ENCODE data around the gene HIVEP3. TPM values are rescaled to one million over a fixed set of nuclear protein-coding genes. Genes with fewer than 3 reads are reported as not detected.

HIVEP3 gene
- total and polyA plus RNA-seq, 2 experiments from 2014 or later, result 0.57 to 5.9 TPM

- no peak overlapping the region for H2AFZ ChIP-seq
- TF ChIP-seq CTCF (IDR thresholded peaks at IDR 0.05; ENCODE audit: poor library complexity), result no peak
- TF ChIP-seq EZH2phosphoT487 (IDR thresholded peaks at IDR 0.05; ENCODE audit: low read depth, severe bottlenecking, unreplicated experiment), result no peak
- TF ChIP-seq EZH2 (IDR thresholded peaks at IDR 0.05; ENCODE audit: borderline replicate concordance), result no peak
- no peaks in the 10 kb centered on the region for H3K27me3 ChIP-seq
- no peaks in the 10 kb centered on the region for H3K9me2 ChIP-seq (replicated peaks; ENCODE audit: insufficient read depth)
- no peaks in the 10 kb centered on the region for H3K36me3 ChIP-seq (replicated peaks; ENCODE audit: insufficient read depth, low read depth)
- no peaks in the 10 kb centered on the region for H3K4me1 ChIP-seq (ENCODE audit: insufficient read depth)
- H3K4me2 ChIP-seq, result no peak overlapping the region
- no peaks in the 10 kb centered on the region for H3K79me2 ChIP-seq
- H3K27ac ChIP-seq, result no peak overlapping the region
- no peaks in the 10 kb centered on the region for H3K9me3 ChIP-seq (ENCODE audit: low read depth)
- no peak for DNase-seq (ENCODE audit: low spot score)
- H4K20me1 ChIP-seq (ENCODE audit: insufficient read depth, poor library complexity, severe bottlenecking), result no peaks in the 10 kb centered on the region
- WGBS (ENCODE audit: low lambda C conversion rate, missing lambda C conversion rate), result 84% methylated on average over 14 of the region's 14 CpGs
- no peak overlapping the region for H3K4me3 ChIP-seq
These were observed 285.7 kb downstream of the HIVEP3 start for GRCh38 chr1:41632781-41633575.

GRCh38 chr1:41631971-41632370 lies 286.8 kb downstream of the HIVEP3 start:
- H2AFZ ChIP-seq, result no peak overlapping the region
- no peak overlapping the region for H3K27ac ChIP-seq
- DNase-seq (ENCODE audit: low spot score), result no peak
- H3K36me3 ChIP-seq (replicated peaks; ENCODE audit: insufficient read depth, low read depth), result no peaks in the 10 kb centered on the region
- no peak for TF ChIP-seq EZH2phosphoT487 (IDR thresholded peaks at IDR 0.05; ENCODE audit: low read depth, severe bottlenecking, unreplicated experiment)
- no peak for TF ChIP-seq EZH2 (IDR thresholded peaks at IDR 0.05; ENCODE audit: borderline replicate concordance)
- TF ChIP-seq CTCF (IDR thresholded peaks at IDR 0.05; ENCODE audit: poor library complexity), result no peak
- no peaks in the 10 kb centered on the region for H3K79me2 ChIP-seq
- no peaks in the 10 kb centered on the region for H3K9me2 ChIP-seq (replicated peaks; ENCODE audit: insufficient read depth)
- H4K20me1 ChIP-seq (ENCODE audit: insufficient read depth, poor library complexity, severe bottlenecking), result no peaks in the 10 kb centered on the region
- no peaks in the 10 kb centered on the region for H3K27me3 ChIP-seq
- 67% methylated on average over 6 of the region's 6 CpGs for WGBS (ENCODE audit: low lambda C conversion rate, missing lambda C conversion rate)
- no peaks in the 10 kb centered on the region for H3K4me1 ChIP-seq (ENCODE audit: insufficient read depth)
- no peaks in the 10 kb centered on the region for H3K9me3 ChIP-seq (ENCODE audit: low read depth)
- no peak overlapping the region for H3K4me2 ChIP-seq
- no peak overlapping the region for H3K4me3 ChIP-seq

- H3K4me1 ChIP-seq (ENCODE audit: insufficient read depth), result peaks cover 3% of the 10 kb centered on the region
- no peaks in the 10 kb centered on the region for H4K20me1 ChIP-seq (ENCODE audit: insufficient read depth, poor library complexity, severe bottlenecking)
- no peak for DNase-seq (ENCODE audit: low spot score)
- H2AFZ ChIP-seq, result no peak overlapping the region
- H3K79me2 ChIP-seq, result no peaks in the 10 kb centered on the region
- WGBS (ENCODE audit: low lambda C conversion rate, missing lambda C conversion rate), result 95% methylated on average over 9 of the region's 9 CpGs
- TF ChIP-seq EZH2 (IDR thresholded peaks at IDR 0.05; ENCODE audit: borderline replicate concordance), result no peak
- TF ChIP-seq CTCF (IDR thresholded peaks at IDR 0.05; ENCODE audit: poor library complexity), result no peak
- TF ChIP-seq EZH2phosphoT487 (IDR thresholded peaks at IDR 0.05; ENCODE audit: low read depth, severe bottlenecking, unreplicated experiment), result no peak
- no peaks in the 10 kb centered on the region for H3K27me3 ChIP-seq
- no peak overlapping the region for H3K4me2 ChIP-seq
- H3K9me2 ChIP-seq (replicated peaks; ENCODE audit: insufficient read depth), result no peaks in the 10 kb centered on the region
- no peaks in the 10 kb centered on the region for H3K9me3 ChIP-seq (ENCODE audit: low read depth)
- H3K4me3 ChIP-seq, result no peak overlapping the region
- no peaks in the 10 kb centered on the region for H3K36me3 ChIP-seq (replicated peaks; ENCODE audit: insufficient read depth, low read depth)
- no peak overlapping the region for H3K27ac ChIP-seq
These were observed 287.6 kb downstream of the HIVEP3 start for GRCh38 chr1:41631154-41631553.
